GM10266 (cell line): Measurements from ENCODE around the gene EMC10.
"Not testable (repeated sequence)": the region's sequence is repeated elsewhere in the genome, so short reads cannot be mapped to it uniquely, and the experiment has no call there.

Experiments used
- DNase-seq: peaks from one replicate; pipeline ENCODE4 v3.0.0; 2012; ENCODE audit errors: extremely low spot score
- CTCF ChIP-seq: IDR thresholded peaks from 2 replicates; pipeline ENCODE4 v1.5.1; 2012; ENCODE audit warnings: mild to moderate bottlenecking, low read depth; ENCODE audit not compliant: control insufficient read depth, insufficient read depth; ENCODE audit errors: missing control alignments

Gene EMC10

DNA sequence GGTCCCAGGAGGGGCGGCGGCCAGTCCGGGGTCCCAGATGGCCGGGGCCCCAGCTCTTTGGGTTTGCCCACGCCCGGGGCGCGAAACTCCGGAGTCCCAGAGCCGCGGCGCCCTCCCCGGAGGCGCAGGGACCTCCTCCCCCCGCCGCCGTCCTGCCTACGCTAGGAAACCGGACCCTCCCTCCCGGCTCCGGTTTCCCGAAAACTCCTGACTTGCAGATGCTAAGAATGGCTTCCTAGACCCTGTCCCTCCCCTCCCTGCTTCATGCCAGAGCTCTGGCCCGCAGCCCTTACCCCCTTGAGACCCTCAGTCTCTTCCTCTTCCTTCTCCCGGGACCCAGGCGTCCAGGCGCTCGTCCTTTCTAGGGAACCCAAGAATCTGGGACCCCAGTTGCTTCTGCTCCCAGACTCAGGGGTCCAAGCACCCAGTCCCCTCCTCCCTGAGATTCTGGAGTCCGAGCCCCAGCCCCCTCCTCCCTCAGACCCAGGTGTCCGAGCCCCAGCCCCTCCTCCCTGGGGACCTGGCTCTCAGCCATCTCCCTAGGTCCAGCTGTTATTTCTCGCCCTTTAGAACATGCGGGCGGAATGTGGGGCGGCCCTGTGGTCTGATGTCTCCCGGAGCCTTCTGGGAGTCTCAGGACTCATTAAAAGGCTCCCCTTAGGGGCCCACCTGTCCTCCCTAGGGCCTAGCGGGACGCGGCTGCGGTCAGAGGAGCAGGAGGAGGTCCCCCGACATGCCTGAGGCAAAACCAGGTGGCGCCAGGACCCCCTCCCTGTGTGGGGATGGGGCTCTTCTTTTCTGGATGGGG, 43.9 kb upstream of the EMC10 start, which contains the start of gene MYBPC2:
TSS of gene MYBPC2 (plus strand) at position 672 of the 808 bp plus-strand sequence. CDS start at position 734, 62 bp downstream.
- no peak for DNase-seq

GRCh38 chr19:50433201-50434180, 42.8 kb upstream of the EMC10 start:
- DNase-seq: no peak
- no peak for TF ChIP-seq CTCF

More for the DNA sequence above, 43.9 kb upstream of the EMC10 start, which contains the start of gene MYBPC2:
- TF ChIP-seq CTCF: no peak

DNA sequence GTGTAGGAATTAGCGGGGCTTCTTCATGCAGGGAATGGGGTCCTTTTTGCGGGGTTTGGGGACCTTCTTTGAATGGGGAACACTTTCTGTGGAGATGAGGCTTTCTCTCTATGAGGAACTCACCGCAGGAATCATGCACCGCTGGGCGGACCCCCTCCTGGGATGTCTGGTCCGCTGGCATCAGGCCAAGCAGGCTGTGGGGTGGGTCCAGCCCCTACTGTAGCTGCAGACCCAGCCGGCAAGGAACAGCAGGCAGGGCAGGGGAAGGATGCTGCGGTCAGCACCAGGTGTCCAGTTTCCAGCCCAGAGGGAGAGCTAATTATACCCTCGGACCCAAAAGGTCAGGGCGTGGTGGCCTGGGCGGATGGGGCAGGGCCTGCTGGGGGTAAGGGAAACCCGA, 41.8 kb upstream of the EMC10 start:
- no peak for TF ChIP-seq CTCF
- no peak for DNase-seq

DNA sequence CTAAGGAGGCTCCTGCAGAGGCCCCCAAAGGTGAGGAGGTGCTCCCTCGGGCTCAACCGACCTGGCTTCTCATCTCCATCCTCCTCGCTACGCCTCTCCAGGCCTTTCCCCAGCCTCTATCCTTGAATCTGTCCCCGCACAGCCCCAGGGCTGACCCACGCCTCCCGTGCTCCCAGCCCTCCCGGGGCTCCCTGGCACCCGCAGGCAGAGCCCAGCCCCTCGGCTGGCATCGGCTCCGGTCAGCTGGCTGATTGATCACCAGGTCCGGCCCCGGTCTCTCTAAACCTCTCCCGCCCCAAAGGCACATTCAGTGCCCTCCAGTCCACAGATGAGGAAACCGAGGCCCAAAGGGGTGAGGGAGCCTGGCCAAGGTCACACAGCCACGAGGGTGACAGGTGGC, 41.1 kb upstream of the EMC10 start:
- TF ChIP-seq CTCF: no peak

GRCh38 chr19:50435627-50436026, 40.7 kb upstream of the EMC10 start:
- DNase-seq: no peak
- no peak for TF ChIP-seq CTCF

More for the DNA sequence above, 41.1 kb upstream of the EMC10 start:
- no peak for DNase-seq

- DNase-seq: no peak
- TF ChIP-seq CTCF: no peak
Measured at GRCh38 chr19:50437862-50438449, 38.4 kb upstream of the EMC10 start.

DNA sequence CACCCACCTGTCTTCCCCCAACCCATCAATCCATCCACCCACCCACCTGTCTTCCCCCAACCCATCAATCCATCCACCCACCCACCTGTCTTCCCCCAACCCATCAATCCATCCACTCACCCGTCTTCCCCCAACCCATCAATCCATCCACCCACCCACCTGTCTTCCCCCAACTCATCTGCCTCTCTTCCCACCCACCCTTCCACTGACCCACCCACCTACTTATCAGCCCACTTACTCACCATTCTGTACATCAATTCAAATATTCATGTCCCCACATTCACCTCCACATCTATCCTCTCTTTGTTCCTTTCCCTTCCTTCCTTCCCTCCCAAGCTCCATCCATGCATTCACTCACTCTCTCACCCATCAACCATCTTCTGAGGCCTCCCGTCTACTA, 37.2 kb upstream of the EMC10 start:
- not testable (repeated sequence) for DNase-seq
